K562 (cell line): ENCODE data around the gene DNAJC15. TPM values are rescaled to one million over a fixed set of nuclear protein-coding genes. Genes with fewer than 3 reads are reported as not detected.

Experiments
- ATAC-seq: fragments of 200-7000 bp; cut with Tn5 transposase; 3 replicates; pipeline ENCODE4 v1.9.1; 2020; ENCODE audit warnings: moderate library complexity
- BruUV-seq: library from RNA; stranded (reverse); fragments of 400-500 nt; replicated peaks from 2 replicates; lab custom pipeline; 2021; lab: Mats Ljungman, UMichigan
- CTCF ChIA-PET: fragments of 300-600 bp; formaldehyde crosslinking; extraction: SDS; loops from one replicate; lab custom pipeline; 2021; ENCODE audit warnings: low intra/inter-chr PET ratio; lab: Yijun Ruan, JAX
- POLR2A ChIA-PET: fragments of 300-600, 350-650 bp; sonication (Branson Sonifier 250); formaldehyde crosslinking; extraction: SDS; loops from one replicate; lab custom pipeline; 2021; ENCODE audit warnings: antibody characterized with exemption, inconsistent platforms; lab: Yijun Ruan, JAX
- DNase-seq, 4 experiments: peaks; one replicate each; pipeline versions ENCODE4 v3.0.0 to v3.0.0-alpha.2; 2011 to 2018; ENCODE audit warnings: low spot score in 3 of 4, mixed read lengths in 3 of 4; ENCODE audit errors: extremely low read depth in 1 of 4
- FAIRE-seq: peaks from 2 replicates; lab custom pipeline; 2011; peaks lifted over from hg19 to GRCh38; lab: Jason Lieb, UNC
- H2AFZ ChIP-seq: 2 replicates; pipeline ENCODE4 v1.6.0; 2011; ENCODE audit warnings: low read depth, low read length, control low read depth, inconsistent platforms
- H3K27ac ChIP-seq: fragments of 200-600 bp; 3 replicates; pipeline ENCODE4 v1.8.0; 2011; ENCODE audit warnings: low read depth, mild to moderate bottlenecking, control low read depth, inconsistent platforms, low read length, moderate library complexity, mixed read lengths; ENCODE audit errors: extremely low read depth
- H3K27me3 ChIP-seq, 2 experiments: fragments of 300-600 bp in 1 of 2; 2 replicates in 1 of 2; 3 replicates in 1 of 2; pipeline versions ENCODE4 v1.6.0 to v1.8.0; 2011; ENCODE audit warnings: inconsistent platforms in 2 of 2, low read length in 2 of 2, mild to moderate bottlenecking in 1 of 2, mixed read lengths in 1 of 2, moderate library complexity in 1 of 2; ENCODE audit not compliant: control insufficient read depth in 2 of 2, insufficient read depth in 2 of 2
- H3K36me3 ChIP-seq: fragments of 300-600 bp; 3 replicates; pipeline ENCODE4 v1.8.0; 2011; ENCODE audit warnings: mild to moderate bottlenecking, low read length, inconsistent platforms; ENCODE audit not compliant: control insufficient read depth, insufficient read depth
- H3K4me1 ChIP-seq, 2 experiments: fragments of 200-600 bp in 1 of 2; replicated peaks in 1 of 2; 2 replicates in 1 of 2; 3 replicates in 1 of 2; pipeline versions ENCODE4 v1.5.1 to v1.8.0; 2011; ENCODE audit warnings: inconsistent platforms in 2 of 2, low read length in 2 of 2, mild to moderate bottlenecking in 1 of 2, mixed read lengths in 1 of 2, moderate library complexity in 1 of 2; ENCODE audit not compliant: control insufficient read depth in 2 of 2, insufficient read depth in 2 of 2
- H3K4me2 ChIP-seq: 2 replicates; pipeline ENCODE4 v1.6.1; 2011; ENCODE audit warnings: low read length, control low read depth, inconsistent platforms, mixed read lengths; ENCODE audit not compliant: insufficient read depth
- H3K4me3 ChIP-seq: fragments of 200-600 bp; sonication (generic), shearing (Covaris generic); 2 replicates; pipeline ENCODE4 v1.5.1; 2016; ENCODE audit warnings: control low read depth, inconsistent platforms
- H3K79me2 ChIP-seq: fragments of 200-600 bp; 3 replicates; pipeline ENCODE4 v1.8.0; 2011; ENCODE audit warnings: low read length, inconsistent platforms; ENCODE audit not compliant: control insufficient read depth, insufficient read depth
- H3K9ac ChIP-seq, 2 experiments: 2 replicates each; pipeline versions ENCODE4 v1.6.0 to v1.6.1; 2011; ENCODE audit warnings: low read depth in 2 of 2, low read length in 2 of 2, control low read depth in 1 of 2, inconsistent platforms in 1 of 2, mild to moderate bottlenecking in 1 of 2, mixed read lengths in 1 of 2; ENCODE audit not compliant: insufficient read depth in 1 of 2
- H3K9me1 ChIP-seq: one replicate; pipeline ENCODE4 v1.6.0; 2011; ENCODE audit warnings: inconsistent platforms, mild to moderate bottlenecking, low read length, moderate library complexity; ENCODE audit not compliant: control insufficient read depth, insufficient read depth
- H3K9me3 ChIP-seq: replicated peaks from 2 replicates; pipeline ENCODE4 v1.5.1; 2011; ENCODE audit warnings: low read depth, low read length, inconsistent platforms; ENCODE audit not compliant: control insufficient read depth, insufficient read depth
- H4K20me1 ChIP-seq: replicated peaks from 2 replicates; pipeline ENCODE4 v1.6.1; 2011; ENCODE audit warnings: low read length, inconsistent platforms, mixed read lengths; ENCODE audit not compliant: control insufficient read depth, insufficient read depth
- CBX1 ChIP-seq: sonication (generic); IDR thresholded peaks from 2 replicates; pipeline ENCODE4 v1.6.1; 2016; ENCODE audit warnings: antibody characterized with exemption, low read depth, mild to moderate bottlenecking
- FOXK1 ChIP-seq: sonication (generic); formaldehyde crosslinking; IDR thresholded peaks from 2 replicates; pipeline ENCODE4 v1.8.0; 2022; ENCODE audit warnings: missing genetic modification reagents, mild to moderate bottlenecking, borderline replicate concordance
- HCFC1 ChIP-seq: IDR thresholded peaks from 2 replicates; pipeline ENCODE4 v1.6.1; 2012; ENCODE audit warnings: low read depth, low read length, improper control_type of control experiment
- HDAC3 ChIP-seq: fragments of 450-650 bp; IDR thresholded peaks from 2 replicates; pipeline ENCODE4 v1.6.1; 2018; ENCODE audit warnings: borderline replicate concordance, mild to moderate bottlenecking, moderate library complexity; ENCODE audit not compliant: partially characterized antibody
- POLR2H ChIP-seq: IDR thresholded peaks from 2 replicates; pipeline ENCODE4 v1.6.1; 2016; ENCODE audit warnings: missing genetic modification characterization, low read depth, mild to moderate bottlenecking, control low read depth, missing compliant biosample characterization, moderate library complexity
- RB1 ChIP-seq: fragments of 450-650 bp; IDR thresholded peaks from 2 replicates; pipeline ENCODE4 v1.6.1; 2017; ENCODE audit warnings: low read depth, mild to moderate bottlenecking
- SIN3A ChIP-seq, 2 experiments: fragments of 150-350 bp in 1 of 2; IDR thresholded peaks; 2 replicates each; pipeline ENCODE4 v1.6.1; 2011 to 2016; ENCODE audit warnings: borderline replicate concordance in 2 of 2, low read depth in 2 of 2, low read length in 2 of 2, mild to moderate bottlenecking in 2 of 2, moderate library complexity in 2 of 2; ENCODE audit not compliant: control insufficient read depth in 1 of 2
- SIX5 ChIP-seq, 2 experiments: IDR thresholded peaks; 2 replicates each; pipeline ENCODE4 v1.6.1; 2011; ENCODE audit warnings: low read length in 2 of 2, borderline replicate concordance in 1 of 2, low read depth in 1 of 2, mild to moderate bottlenecking in 1 of 2, moderate library complexity in 1 of 2; ENCODE audit not compliant: insufficient read depth in 1 of 2
- U2AF1 ChIP-seq: fragments of 200-400 bp; formaldehyde crosslinking; optimal IDR thresholded peaks from 2 replicates; pipeline ENCODE3; 2017; ENCODE audit warnings: mild to moderate bottlenecking, low read depth, low read length, moderate library complexity
- ZNF175 ChIP-seq: fragments of 200-800 bp; sonication (Bioruptor generic); IDR thresholded peaks from 2 replicates; pipeline ENCODE4 v1.6.1; 2016; ENCODE audit warnings: low read depth, mild to moderate bottlenecking, missing genetic modification characterization, missing compliant biosample characterization
- whole genome bisulfite sequencing: fragments of 100-300 bp; shearing (Covaris generic); methylation state at CpG from one replicate; pipeline ENCODE4 v1.1.6; 2016; ENCODE audit warnings: low coverage, mixed read lengths; ENCODE audit not compliant: insufficient coverage; ENCODE audit errors: missing lambda C conversion rate; 5-methylcytosine and 5-hydroxymethylcytosine counted together
- in situ Hi-C: fragments of 300-500 bp; cut with MboI; formaldehyde crosslinking; loops from 4 replicates; pipeline ENCODE4 v1.15.0; 2018; ENCODE audit warnings: inconsistent platforms, mixed read lengths
- intact Hi-C: fragments of 100-400 bp; cut with micrococcal nuclease; formaldehyde crosslinking; loops from 2 replicates; pipeline ENCODE4 v1.14.2; 2022
- polyA plus RNA-seq, 8 experiments: library from polyadenylated mRNA; depleted of rRNA in 4 of 8; stranded (reverse) in 5 of 8; unstranded in 3 of 8; fragments of >200 nt; fragmentation: Nextera tagmentation in 2 of 8; fragmentation: Illumina TruSeq in 1 of 8; extraction: Ambion mirVana in 2 of 8; extraction: Trizol in 1 of 8; gene quantifications; 2 replicates each; pipeline versions ENCODE4 v1.2.1 to v1.2.3, GENCODE V29; 2011 to 2014; ENCODE audit warnings: inconsistent platforms in 1 of 8, missing spikeins in 1 of 8
- total RNA-seq, 7 experiments: library from RNA; depleted of rRNA in 6 of 7; stranded (reverse); fragments of >200 nt in 6 of 7; fragmentation: Illumina TruSeq in 2 of 7; extraction: Trizol in 2 of 7; gene quantifications; 2 replicates each; pipeline versions ENCODE4 v1.2.1 to v1.2.3, GENCODE V29; 2011 to 2021; ENCODE audit warnings: low replicate concordance in 1 of 7
- TF ChIP-seq, protein P1 (sequence below): fragments of 250-450 bp; sonication (Bioruptor Pico); IDR thresholded peaks from 2 replicates; pipeline ENCODE4 v1.8.0; 2021; ENCODE audit warnings: mild to moderate bottlenecking, moderate library complexity
- TF ChIP-seq, protein P2 (sequence below): fragments of 250-450 bp; sonication (Bioruptor Pico); IDR thresholded peaks from 2 replicates; pipeline ENCODE4 v1.4.0; 2020

Gene DNAJC15
- total and polyA plus RNA-seq, 9 of the 15 experiments (the other 6 are each of a cell fraction or from before 2014, with no cell fraction given), result 0.47 to 3.8 (median 1.0) TPM

DNA sequence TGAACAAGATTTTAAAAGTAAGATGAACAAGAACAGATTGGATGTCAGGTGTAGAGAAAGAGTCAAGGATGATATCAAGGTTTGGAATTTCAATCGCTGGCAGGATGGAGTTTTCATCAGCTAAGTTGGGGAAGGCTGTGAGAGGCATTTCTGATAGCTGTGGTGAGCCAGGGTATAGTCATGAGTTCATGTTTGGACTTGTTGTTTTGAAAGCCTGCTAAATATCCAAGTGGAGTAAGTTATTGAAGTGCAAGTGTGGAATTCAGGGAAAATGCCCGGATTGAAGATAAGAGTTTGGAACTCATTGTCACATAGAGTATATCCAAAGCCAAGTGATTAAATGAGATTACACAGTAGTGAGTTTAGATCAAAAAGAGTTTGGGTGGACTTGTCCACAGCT lies 20.4 kb upstream of the DNAJC15 start (continued):
- no peak for TF ChIP-seq RB1

DNA sequence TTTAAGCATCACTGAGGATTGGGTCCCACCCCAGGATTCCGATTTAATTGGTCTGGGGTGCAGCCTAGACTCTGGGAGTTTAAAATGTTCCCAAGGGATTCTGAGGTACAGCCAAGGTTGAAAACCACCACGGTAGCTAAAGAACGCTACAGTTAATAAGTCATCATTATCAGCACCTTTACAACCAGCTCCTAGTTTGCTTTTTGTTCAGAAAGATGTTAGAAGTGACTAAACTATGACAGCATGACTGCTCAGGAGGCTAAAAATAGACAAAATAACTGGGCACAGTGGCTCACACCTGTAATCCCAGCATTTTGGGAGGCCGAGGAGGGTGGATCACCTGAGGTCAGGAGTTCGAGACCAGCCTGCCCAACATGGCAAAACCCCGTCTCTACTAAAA lies 19.7 kb upstream of the DNAJC15 start:
- FAIRE-seq, result no peak
- in situ Hi-C loops (no loop called here), intact Hi-C loops (no loop called here)
- ChIA-PET CTCF (no interaction called here), POLR2A (no interaction called here)
- H3K4me3 ChIP-seq, result no peak overlapping the region
- H2AFZ ChIP-seq, result no peak overlapping the region
- no peaks in the 10 kb centered on the region for H3K27me3 ChIP-seq
- H3K79me2 ChIP-seq, result no peaks in the 10 kb centered on the region
- H3K4me2 ChIP-seq, result no peak overlapping the region
- 7% methylated on average over 6 of the region's 6 CpGs for WGBS
- no peak overlapping the region for H3K9ac ChIP-seq
- TF ChIP-seq, protein P1, sequence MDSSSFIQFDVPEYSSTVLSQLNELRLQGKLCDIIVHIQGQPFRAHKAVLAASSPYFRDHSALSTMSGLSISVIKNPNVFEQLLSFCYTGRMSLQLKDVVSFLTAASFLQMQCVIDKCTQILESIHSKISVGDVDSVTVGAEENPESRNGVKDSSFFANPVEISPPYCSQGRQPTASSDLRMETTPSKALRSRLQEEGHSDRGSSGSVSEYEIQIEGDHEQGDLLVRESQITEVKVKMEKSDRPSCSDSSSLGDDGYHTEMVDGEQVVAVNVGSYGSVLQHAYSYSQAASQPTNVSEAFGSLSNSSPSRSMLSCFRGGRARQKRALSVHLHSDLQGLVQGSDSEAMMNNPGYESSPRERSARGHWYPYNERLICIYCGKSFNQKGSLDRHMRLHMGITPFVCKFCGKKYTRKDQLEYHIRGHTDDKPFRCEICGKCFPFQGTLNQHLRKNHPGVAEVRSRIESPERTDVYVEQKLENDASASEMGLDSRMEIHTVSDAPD (CRISPR knock-in tag), result no peak
- TF ChIP-seq HDAC3 (no peak), HCFC1 (no peak), ZNF175 (no peak), CBX1 (no peak), SIX5 (IDR thresholded peaks at IDR 0.05; ENCODE audit: borderline replicate concordance in 1 of 2, insufficient read depth in 1 of 2, low read depth in 1 of 2, low read length in 2 of 2) (no peak), U2AF1 (no peak), POLR2H (tag) (no peak), SIN3A (IDR thresholded peaks at IDR 0.05; ENCODE audit: borderline replicate concordance in 2 of 2, control insufficient read depth in 1 of 2, low read depth in 2 of 2, low read length in 2 of 2) (no peak), FOXK1 (CRISPR knock-in tag) (no peak)
- TF ChIP-seq, protein P2, sequence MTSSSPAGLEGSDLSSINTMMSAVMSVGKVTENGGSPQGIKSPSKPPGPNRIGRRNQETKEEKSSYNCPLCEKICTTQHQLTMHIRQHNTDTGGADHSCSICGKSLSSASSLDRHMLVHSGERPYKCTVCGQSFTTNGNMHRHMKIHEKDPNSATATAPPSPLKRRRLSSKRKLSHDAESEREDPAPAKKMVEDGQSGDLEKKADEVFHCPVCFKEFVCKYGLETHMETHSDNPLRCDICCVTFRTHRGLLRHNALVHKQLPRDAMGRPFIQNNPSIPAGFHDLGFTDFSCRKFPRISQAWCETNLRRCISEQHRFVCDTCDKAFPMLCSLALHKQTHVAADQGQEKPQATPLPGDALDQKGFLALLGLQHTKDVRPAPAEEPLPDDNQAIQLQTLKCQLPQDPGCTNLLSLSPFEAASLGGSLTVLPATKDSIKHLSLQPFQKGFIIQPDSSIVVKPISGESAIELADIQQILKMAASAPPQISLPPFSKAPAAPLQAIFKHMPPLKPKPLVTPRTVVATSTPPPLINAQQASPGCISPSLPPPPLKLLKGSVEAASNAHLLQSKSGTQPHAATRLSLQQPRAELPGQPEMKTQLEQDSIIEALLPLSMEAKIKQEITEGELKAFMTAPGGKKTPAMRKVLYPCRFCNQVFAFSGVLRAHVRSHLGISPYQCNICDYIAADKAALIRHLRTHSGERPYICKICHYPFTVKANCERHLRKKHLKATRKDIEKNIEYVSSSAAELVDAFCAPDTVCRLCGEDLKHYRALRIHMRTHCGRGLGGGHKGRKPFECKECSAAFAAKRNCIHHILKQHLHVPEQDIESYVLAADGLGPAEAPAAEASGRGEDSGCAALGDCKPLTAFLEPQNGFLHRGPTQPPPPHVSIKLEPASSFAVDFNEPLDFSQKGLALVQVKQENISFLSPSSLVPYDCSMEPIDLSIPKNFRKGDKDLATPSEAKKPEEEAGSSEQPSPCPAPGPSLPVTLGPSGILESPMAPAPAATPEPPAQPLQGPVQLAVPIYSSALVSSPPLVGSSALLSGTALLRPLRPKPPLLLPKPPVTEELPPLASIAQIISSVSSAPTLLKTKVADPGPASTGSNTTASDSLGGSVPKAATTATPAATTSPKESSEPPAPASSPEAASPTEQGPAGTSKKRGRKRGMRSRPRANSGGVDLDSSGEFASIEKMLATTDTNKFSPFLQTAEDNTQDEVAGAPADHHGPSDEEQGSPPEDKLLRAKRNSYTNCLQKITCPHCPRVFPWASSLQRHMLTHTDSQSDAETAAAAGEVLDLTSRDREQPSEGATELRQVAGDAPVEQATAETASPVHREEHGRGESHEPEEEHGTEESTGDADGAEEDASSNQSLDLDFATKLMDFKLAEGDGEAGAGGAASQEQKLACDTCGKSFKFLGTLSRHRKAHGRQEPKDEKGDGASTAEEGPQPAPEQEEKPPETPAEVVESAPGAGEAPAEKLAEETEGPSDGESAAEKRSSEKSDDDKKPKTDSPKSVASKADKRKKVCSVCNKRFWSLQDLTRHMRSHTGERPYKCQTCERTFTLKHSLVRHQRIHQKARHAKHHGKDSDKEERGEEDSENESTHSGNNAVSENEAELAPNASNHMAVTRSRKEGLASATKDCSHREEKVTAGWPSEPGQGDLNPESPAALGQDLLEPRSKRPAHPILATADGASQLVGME, result no peak
- H3K9me1 ChIP-seq, result no peaks in the 10 kb centered on the region
- no TSS peak for BruUV-seq
- H3K36me3 ChIP-seq, result no peaks in the 10 kb centered on the region
- no peaks in the 10 kb centered on the region for H3K4me1 ChIP-seq
- no peaks in the 10 kb centered on the region for H4K20me1 ChIP-seq
- H3K9me3 ChIP-seq, result no peaks in the 10 kb centered on the region
- no peak for DNase-seq
- no peak overlapping the region for H3K27ac ChIP-seq
- no peak for ATAC-seq
